ENCODE results near the gene SNTG2. TPM values are rescaled to one million over a fixed set of nuclear protein-coding genes. Genes with fewer than 3 reads are reported as not detected.

The SNTG2 gene
- total and polyA plus RNA-seq, 2 donors (not counting 3 experiments of a cell fraction or from before 2014, with no cell fraction given) = not detected

GRCh38 chr2:1010415-1010930 lies 59.8 kb downstream of the SNTG2 start:
- Histone ChIP-seq H3K9me3 (replicated peaks; ENCODE audit: control insufficient read depth, insufficient read depth, low read length) (no peaks in the 10 kb centered on the region), H3K27me3 (ENCODE audit: control insufficient read depth in 2 of 2, insufficient read depth in 2 of 2, low read length in 2 of 2) (no peaks in the 10 kb centered on the region), H3K27ac (ENCODE audit: insufficient read depth, low read depth, low read length) (no peak overlapping the region), H4K20me1 (replicated peaks; ENCODE audit: control insufficient read depth, extremely low read depth, insufficient read depth, low read length) (no peaks in the 10 kb centered on the region), H3K79me2 (ENCODE audit: control insufficient read depth, insufficient read depth, low read length) (no peaks in the 10 kb centered on the region), H3K9ac (replicated peaks; ENCODE audit: extremely low read depth, insufficient read depth, low read length) (no peak overlapping the region), H3K4me1 (ENCODE audit: control insufficient read depth, extremely low read depth, insufficient read depth, low read length) (no peaks in the 10 kb centered on the region), H2AFZ (ENCODE audit: low read depth, low read length) (no peak overlapping the region), H3K36me3 (ENCODE audit: control insufficient read depth in 2 of 2, extremely low read depth in 1 of 2, insufficient read depth in 2 of 2, low read length in 2 of 2) (no peaks in the 10 kb centered on the region), H3K4me3 (replicated peaks in 1 of 3; ENCODE audit: insufficient read depth in 1 of 3, low read depth in 1 of 3, low read length in 3 of 3) (no peak overlapping the region), H3K4me2 (ENCODE audit: insufficient read depth, low read length) (no peak overlapping the region), H3K9me1 (replicated peaks; ENCODE audit: control insufficient read depth, extremely low read depth, insufficient read depth, low read length) (no peaks in the 10 kb centered on the region)
- intact Hi-C loops (cut with micrococcal nuclease) = no loop called here
- dilution Hi-C loops (cut with MboI; ENCODE audit: extremely low pct_ligation_motif_present, low sequenced_read_pairs) = no loop called here
- POLR2A ChIA-PET = no interaction called here
- CTCF ChIA-PET = no interaction called here
- BruUV-seq (replicated peaks) = no TSS peak
- no peak for FAIRE-seq
- no peak for DNase-seq (ENCODE audit: low read depth, low spot score)
- TF ChIP-seq, protein P1, sequence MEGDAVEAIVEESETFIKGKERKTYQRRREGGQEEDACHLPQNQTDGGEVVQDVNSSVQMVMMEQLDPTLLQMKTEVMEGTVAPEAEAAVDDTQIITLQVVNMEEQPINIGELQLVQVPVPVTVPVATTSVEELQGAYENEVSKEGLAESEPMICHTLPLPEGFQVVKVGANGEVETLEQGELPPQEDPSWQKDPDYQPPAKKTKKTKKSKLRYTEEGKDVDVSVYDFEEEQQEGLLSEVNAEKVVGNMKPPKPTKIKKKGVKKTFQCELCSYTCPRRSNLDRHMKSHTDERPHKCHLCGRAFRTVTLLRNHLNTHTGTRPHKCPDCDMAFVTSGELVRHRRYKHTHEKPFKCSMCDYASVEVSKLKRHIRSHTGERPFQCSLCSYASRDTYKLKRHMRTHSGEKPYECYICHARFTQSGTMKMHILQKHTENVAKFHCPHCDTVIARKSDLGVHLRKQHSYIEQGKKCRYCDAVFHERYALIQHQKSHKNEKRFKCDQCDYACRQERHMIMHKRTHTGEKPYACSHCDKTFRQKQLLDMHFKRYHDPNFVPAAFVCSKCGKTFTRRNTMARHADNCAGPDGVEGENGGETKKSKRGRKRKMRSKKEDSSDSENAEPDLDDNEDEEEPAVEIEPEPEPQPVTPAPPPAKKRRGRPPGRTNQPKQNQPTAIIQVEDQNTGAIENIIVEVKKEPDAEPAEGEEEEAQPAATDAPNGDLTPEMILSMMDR (IDR thresholded peaks at IDR 0.05; ENCODE audit: extremely low read depth in 1 of 2, insufficient read depth in 1 of 2, low read depth in 1 of 2, low read length in 2 of 2) = no peak
- TF ChIP-seq FOS (IDR thresholded peaks at IDR 0.05; ENCODE audit: borderline replicate concordance, insufficient read depth, low read length) (no peak), EZH2 (IDR thresholded peaks at IDR 0.05; ENCODE audit: borderline replicate concordance, low read depth, low read length, severe bottlenecking) (no peak), POLR2AphosphoS5 (IDR thresholded peaks at IDR 0.05; ENCODE audit: insufficient read depth, low read depth, low read length) (no peak), MYC (IDR thresholded peaks at IDR 0.05; ENCODE audit: low read depth, low read length) (no peak), JUN (IDR thresholded peaks at IDR 0.05; ENCODE audit: borderline replicate concordance, insufficient read depth, insufficient read length, low read depth) (no peak), MAX (IDR thresholded peaks at IDR 0.05; ENCODE audit: insufficient read depth, insufficient read length) (no peak), GATA2 (IDR thresholded peaks at IDR 0.05; ENCODE audit: insufficient read depth, insufficient read length, low read depth, low read length) (no peak), POLR2A (IDR thresholded peaks at IDR 0.05; ENCODE audit: low read depth, low read length) (no peak)
